Prostate gland (tissue), 2 donors: ENCODE measurements around the gene SH3TC1. TPM values are rescaled to one million over a fixed set of nuclear protein-coding genes. Genes with fewer than 3 reads are reported as not detected.
A peak's percentile ranks its signal among the peaks of the same experiment; 100 is the strongest.

Source experiments
- DNase-seq: peaks from one replicate; pipeline ENCODE4 v3.0.0-alpha.2; 2019; ENCODE audit warnings: low spot score
- H3K27ac ChIP-seq, 2 donors: fragments of 200-600 bp; sonication (generic); 2 replicates each; pipeline ENCODE4 v1.5.1; 2017 to 2019
- H3K27me3 ChIP-seq: fragments of 200-600 bp; sonication (generic); replicated peaks from 2 replicates; pipeline ENCODE4 v1.5.1; 2019; ENCODE audit not compliant: insufficient read depth
- H3K36me3 ChIP-seq, 2 donors: fragments of 200-600 bp; sonication (generic); 1 replicate in 1 of 2; 2 replicates in 1 of 2; pipeline versions ENCODE4 v1.5.1 to v1.8.1; 2017 to 2019
- H3K4me1 ChIP-seq: fragments of 200-600 bp; sonication (generic); replicated peaks from 2 replicates; pipeline ENCODE4 v1.5.1; 2019
- H3K4me3 ChIP-seq, 2 donors: fragments of 200-600 bp; sonication (generic); 2 replicates each; pipeline ENCODE4 v1.5.1; 2017 to 2019
- H3K9me3 ChIP-seq: fragments of 200-600 bp; sonication (generic); 2 replicates; pipeline ENCODE4 v1.5.1; 2017
- CTCF ChIP-seq, 4 experiments: fragments of 200-600 bp in 2 of 4; fragments of 450-650 bp in 2 of 4; sonication (generic) in 2 of 4; IDR thresholded peaks; 1 replicate in 3 of 4; 2 replicates in 1 of 4; pipeline ENCODE4 v1.5.1; 2016 to 2019; ENCODE audit warnings: antibody characterized with exemption in 4 of 4, mild to moderate bottlenecking in 2 of 4, moderate library complexity in 2 of 4
- POLR2A ChIP-seq: fragments of 450-650 bp; IDR thresholded peaks from one replicate; pipeline ENCODE4 v1.6.1; 2016; ENCODE audit warnings: antibody characterized with exemption, mild to moderate bottlenecking
- POLR2AphosphoS5 ChIP-seq: sonication (generic); formaldehyde crosslinking; IDR thresholded peaks from one replicate; pipeline ENCODE4 v1.6.1; 2017; ENCODE audit warnings: antibody characterized with exemption
- WGBS: methylation state at CpG from one replicate; pipeline ENCODE4 v1.1.5; 2018; 5-methylcytosine and 5-hydroxymethylcytosine counted together
- intact Hi-C: fragments of 100-400 bp; cut with DNase I; formaldehyde crosslinking; loops from one replicate; pipeline ENCODE4 v1.14.2; 2022
- total RNA-seq, 2 donors: library from RNA; depleted of rRNA; stranded (reverse); fragments of >200 nt; gene quantifications; one replicate each; pipeline ENCODE4 v1.1.0, GENCODE V29; 2016

The SH3TC1 gene
- total RNA-seq, 2 donors from 2014 or later, result 22.4 to 37.5 TPM

- H3K27me3 ChIP-seq, result no peaks in the 10 kb centered on the region
- H3K27ac ChIP-seq, result no peak overlapping the region
- DNase-seq, result no peak
- H3K4me1 ChIP-seq, result no peaks in the 10 kb centered on the region
- intact Hi-C loops, result no loop called here
- H3K4me3 ChIP-seq, result no peak overlapping the region
- TF ChIP-seq CTCF (IDR thresholded peaks at IDR 0.05) (no peak), POLR2AphosphoS5 (no peak), POLR2A (no peak)
- H3K9me3 ChIP-seq, result no peaks in the 10 kb centered on the region
- WGBS, result 55% methylated on average over 14 of the region's 14 CpGs
- no peaks in the 10 kb centered on the region for H3K36me3 ChIP-seq
These were observed 39.0 kb downstream of the SH3TC1 start for GRCh38 chr4:8238036-8238511.

GRCh38 chr4:8238515-8239053, 39.5 kb downstream of the SH3TC1 start:
- Histone ChIP-seq H3K36me3 (no peaks in the 10 kb centered on the region), H3K27me3 (no peaks in the 10 kb centered on the region), H3K4me1 (no peaks in the 10 kb centered on the region), H3K4me3 (no peak overlapping the region), H3K27ac (no peak overlapping the region), H3K9me3 (no peaks in the 10 kb centered on the region)
- TF ChIP-seq CTCF (IDR thresholded peaks at IDR 0.05), result peak in 1 of 4 experiments; percentile 10
- no peak for TF ChIP-seq POLR2A
- intact Hi-C loops, result no loop called here
- DNase-seq, result no peak
- 68% methylated on average over 6 of the region's 17 CpGs for WGBS

GRCh38 chr4:8239226-8239625, 40.1 kb downstream of the SH3TC1 start:
- no peak overlapping the region for H3K27ac ChIP-seq
- H3K4me1 ChIP-seq, result no peaks in the 10 kb centered on the region
- WGBS, result 97% methylated on average over 13 of the region's 13 CpGs
- TF ChIP-seq CTCF (IDR thresholded peaks at IDR 0.05) (no peak), POLR2AphosphoS5 (no peak), POLR2A (no peak)
- no peak for DNase-seq
- no peaks in the 10 kb centered on the region for H3K27me3 ChIP-seq
- H3K36me3 ChIP-seq, result no peaks in the 10 kb centered on the region
- intact Hi-C loops, result no loop called here
- H3K4me3 ChIP-seq, result no peak overlapping the region
- H3K9me3 ChIP-seq, result no peaks in the 10 kb centered on the region

- Histone ChIP-seq H3K4me1 (no peaks in the 10 kb centered on the region), H3K27ac (no peak overlapping the region), H3K27me3 (no peaks in the 10 kb centered on the region), H3K4me3 (no peak overlapping the region), H3K36me3 (no peaks in the 10 kb centered on the region), H3K9me3 (no peaks in the 10 kb centered on the region)
- DNase-seq, result no peak
- TF ChIP-seq CTCF (IDR thresholded peaks at IDR 0.05) (no peak), POLR2A (no peak), POLR2AphosphoS5 (no peak)
- intact Hi-C loops, result loop anchor here (5.0 kb wide), 1 partner anchor 353 kb away; the partner anchor contains the start of gene CPZ
- WGBS, result 91% methylated on average over 6 of the region's 9 CpGs
These were observed 40.6 kb downstream of the SH3TC1 start for GRCh38 chr4:8239661-8240060.
